IMR-90 (cell line): ENCODE data around the gene FBXW5. TPM values are rescaled to one million over a fixed set of nuclear protein-coding genes. Genes with fewer than 3 reads are reported as not detected.

Experiments used
- ATAC-seq: fragments of 200-7000 bp; cut with Tn5 transposase; 2 replicates; pipeline ENCODE4 v1.9.1; 2020; ENCODE audit warnings: low read depth, mild to moderate bottlenecking, moderate library complexity
- BruUV-seq: library from RNA; stranded (reverse); fragments of 400-500 nt; replicated peaks from 2 replicates; lab custom pipeline; 2021; lab: Mats Ljungman, UMichigan
- CTCF ChIA-PET: fragments of 300-600 bp; formaldehyde crosslinking; extraction: SDS; loops from one replicate; lab custom pipeline; 2021; ENCODE audit warnings: antibody characterized with exemption; lab: Yijun Ruan, JAX
- POLR2A ChIA-PET: fragments of 300-600 bp; sonication (Branson Sonifier 250); formaldehyde crosslinking; loops from one replicate; lab custom pipeline; 2022; ENCODE audit warnings: antibody characterized with exemption; ENCODE audit not compliant: unreplicated experiment; lab: Charles Lee
- DNase-seq: peaks from one replicate; pipeline ENCODE4 v3.0.0; 2013
- H2AFZ ChIP-seq: replicated peaks from 2 replicates; pipeline ENCODE3; 2013; ENCODE audit warnings: low read length, mild to moderate bottlenecking; ENCODE audit not compliant: poor library complexity
- H2AK5ac ChIP-seq: 2 replicates; pipeline ENCODE4 v1.6.1; 2013; ENCODE audit warnings: low read depth, low read length, inconsistent platforms
- H2AK9ac ChIP-seq: replicated peaks from 2 replicates; pipeline ENCODE3; 2013; ENCODE audit warnings: mild to moderate bottlenecking, low read depth, low read length, moderate library complexity; ENCODE audit not compliant: poor library complexity
- H2BK120ac ChIP-seq: 2 replicates; pipeline ENCODE4 v1.6.1; 2013; ENCODE audit warnings: low read depth, low read length, inconsistent platforms
- H2BK15ac ChIP-seq: 3 replicates; pipeline ENCODE4 v1.6.1; 2013; ENCODE audit warnings: low read depth, low read length, inconsistent platforms
- H2BK20ac ChIP-seq: 2 replicates; pipeline ENCODE4 v1.6.1; 2013; ENCODE audit warnings: low read depth, mild to moderate bottlenecking, inconsistent platforms, low read length, moderate library complexity
- H2BK5ac ChIP-seq: 2 replicates; pipeline ENCODE4 v1.6.1; 2013; ENCODE audit warnings: mild to moderate bottlenecking, low read depth, low read length, inconsistent platforms; ENCODE audit not compliant: poor library complexity, severe bottlenecking
- H3K14ac ChIP-seq: replicated peaks from 2 replicates; pipeline ENCODE4 v1.6.1; 2013; ENCODE audit warnings: low read depth, low read length, inconsistent platforms
- H3K18ac ChIP-seq: 2 replicates; pipeline ENCODE4 v1.6.1; 2013; ENCODE audit warnings: low read depth, low read length, control low read depth
- H3K23ac ChIP-seq: 2 replicates; pipeline ENCODE4 v1.6.1; 2013; ENCODE audit warnings: low read depth, low read length, inconsistent platforms
- H3K27ac ChIP-seq: 2 replicates; pipeline ENCODE4 v1.5.1; 2013; ENCODE audit warnings: mild to moderate bottlenecking, control low read depth, low read length; ENCODE audit not compliant: insufficient read depth
- H3K27me3 ChIP-seq: 2 replicates; pipeline ENCODE4 v1.6.1; 2013; ENCODE audit warnings: low read length; ENCODE audit not compliant: control insufficient read depth, insufficient read depth
- H3K36me3 ChIP-seq: 2 replicates; pipeline ENCODE4 v1.6.1; 2013; ENCODE audit warnings: low read length, mixed read lengths; ENCODE audit not compliant: control insufficient read depth, insufficient read depth
- H3K4ac ChIP-seq: 2 replicates; pipeline ENCODE4 v1.6.1; 2013; ENCODE audit warnings: low read depth, low read length, inconsistent platforms
- H3K4me1 ChIP-seq: 2 replicates; pipeline ENCODE4 v1.6.1; 2013; ENCODE audit warnings: low read length, mixed read lengths; ENCODE audit not compliant: control insufficient read depth, insufficient read depth
- H3K4me2 ChIP-seq: 2 replicates; pipeline ENCODE4 v1.6.1; 2013; ENCODE audit warnings: low read depth, mild to moderate bottlenecking, control low read depth, low read length, moderate library complexity
- H3K4me3 ChIP-seq: 2 replicates; pipeline ENCODE4 v1.5.1; 2013; ENCODE audit warnings: low read depth, mild to moderate bottlenecking, control low read depth, low read length, moderate library complexity; ENCODE audit not compliant: insufficient read depth
- H3K56ac ChIP-seq: 2 replicates; pipeline ENCODE4 v1.6.1; 2013; ENCODE audit warnings: low read length, inconsistent platforms; ENCODE audit not compliant: insufficient read depth; ENCODE audit errors: extremely low read depth
- H3K79me1 ChIP-seq, 2 experiments: 2 replicates each; pipeline ENCODE4 v1.6.1; 2013; ENCODE audit warnings: low read length in 2 of 2, inconsistent platforms in 1 of 2, low read depth in 1 of 2
- H3K9ac ChIP-seq: 2 replicates; pipeline ENCODE4 v1.6.1; 2013; ENCODE audit warnings: low read depth, low read length, control low read depth
- H3K9me1 ChIP-seq: 2 replicates; pipeline ENCODE4 v1.6.1; 2013; ENCODE audit warnings: low read length, inconsistent platforms; ENCODE audit not compliant: insufficient read depth
- H3K9me3 ChIP-seq: 2 replicates; pipeline ENCODE4 v1.6.1; 2013; ENCODE audit warnings: low read length; ENCODE audit not compliant: control insufficient read depth, insufficient read depth
- H4K20me1 ChIP-seq: 2 replicates; pipeline ENCODE4 v1.6.1; 2013; ENCODE audit warnings: low read length, inconsistent platforms; ENCODE audit not compliant: insufficient read depth
- H4K5ac ChIP-seq: 2 replicates; pipeline ENCODE4 v1.6.1; 2013; ENCODE audit warnings: mild to moderate bottlenecking, low read depth, low read length, control low read depth
- H4K8ac ChIP-seq, 2 experiments: 2 replicates each; pipeline ENCODE4 v1.6.1; 2013; ENCODE audit warnings: low read depth in 2 of 2, low read length in 2 of 2, control low read depth in 1 of 2, inconsistent platforms in 1 of 2
- H4K91ac ChIP-seq: 2 replicates; pipeline ENCODE4 v1.6.1; 2013; ENCODE audit warnings: low read depth, low read length, inconsistent platforms; ENCODE audit not compliant: insufficient read depth
- BHLHE40 ChIP-seq: fragments of 150-350 bp; IDR thresholded peaks from 2 replicates; pipeline ENCODE4 v1.6.1; 2016; ENCODE audit warnings: mild to moderate bottlenecking, low read depth, low read length
- CEBPB ChIP-seq: IDR thresholded peaks from 2 replicates; pipeline ENCODE4 v1.6.1; 2012; ENCODE audit warnings: low read depth, low read length, improper control_type of control experiment
- CHD1 ChIP-seq: IDR thresholded peaks from 2 replicates; pipeline ENCODE4 v1.6.1; 2012; ENCODE audit warnings: low read depth, low read length, improper control_type of control experiment
- FOS ChIP-seq: fragments of 150-350 bp; IDR thresholded peaks from 2 replicates; pipeline ENCODE4 v1.6.1; 2016; ENCODE audit warnings: low read depth, low read length
- MAFK ChIP-seq: IDR thresholded peaks from 2 replicates; pipeline ENCODE4 v1.6.1; 2012; ENCODE audit warnings: low read depth, low read length, improper control_type of control experiment
- MAZ ChIP-seq: IDR thresholded peaks from 2 replicates; pipeline ENCODE4 v1.6.1; 2012; ENCODE audit warnings: low read depth, mild to moderate bottlenecking, low read length, improper control_type of control experiment, moderate library complexity, borderline replicate concordance
- MXI1 ChIP-seq: IDR thresholded peaks from 2 replicates; pipeline ENCODE4 v1.6.1; 2012; ENCODE audit warnings: low read depth, mild to moderate bottlenecking, low read length, moderate library complexity, borderline replicate concordance
- NFE2L2 ChIP-seq: fragments of 150-350 bp; IDR thresholded peaks from 2 replicates; pipeline ENCODE4 v1.6.1; 2016; ENCODE audit warnings: low read depth, mild to moderate bottlenecking, low read length
- POLR2A ChIP-seq: IDR thresholded peaks from 2 replicates; pipeline ENCODE4 v1.6.1; 2012; ENCODE audit warnings: mild to moderate bottlenecking, low read depth, low read length
- RAD21 ChIP-seq: IDR thresholded peaks from 2 replicates; pipeline ENCODE4 v1.6.1; 2012; ENCODE audit warnings: low read length, improper control_type of control experiment
- RCOR1 ChIP-seq: IDR thresholded peaks from 2 replicates; pipeline ENCODE4 v1.6.1; 2012; ENCODE audit warnings: mild to moderate bottlenecking, low read length, improper control_type of control experiment; ENCODE audit not compliant: insufficient replicate concordance
- RFX5 ChIP-seq: IDR thresholded peaks from 2 replicates; pipeline ENCODE4 v1.8.0; 2012; ENCODE audit warnings: low read depth, mild to moderate bottlenecking, low read length, moderate library complexity
- SMC3 ChIP-seq: fragments of 150-350 bp; IDR thresholded peaks from 2 replicates; pipeline ENCODE4 v1.6.1; 2016; ENCODE audit warnings: low read depth, mild to moderate bottlenecking, antibody characterized with exemption, low read length, moderate library complexity
- WGBS, 2 experiments: methylation state at CpG; one replicate each; pipeline versions ENCODE4 v1.1.5 to v1.1.7; 2013; ENCODE audit warnings: missing lambda C conversion rate in 2 of 2; ENCODE audit not compliant: insufficient read length in 1 of 2; ENCODE audit errors: extremely low coverage in 2 of 2; 5-methylcytosine and 5-hydroxymethylcytosine counted together
- dilution Hi-C: fragments of 300-500 bp; cut with HindIII; formaldehyde crosslinking; loops from one replicate; pipeline ENCODE4 v1.14.3; 2018; ENCODE audit warnings: low sequenced_read_pairs; ENCODE audit not compliant: unreplicated experiment
- in situ Hi-C: fragments of 300-500 bp; cut with MboI; formaldehyde crosslinking; loops from 3 replicates; pipeline ENCODE4 v1.14.3; 2019; ENCODE audit warnings: low sequenced_read_pairs, inconsistent platforms, mixed read lengths
- intact Hi-C: fragments of 100-400 bp; cut with micrococcal nuclease; formaldehyde crosslinking; loops from 2 replicates; pipeline ENCODE4 v1.10.0; 2022
- polyA plus RNA-seq, 3 experiments: library from polyadenylated mRNA; depleted of rRNA; stranded (reverse); fragments of >200 nt; gene quantifications; 2 replicates each; pipeline ENCODE4 v1.2.3, GENCODE V29; 2012; ENCODE audit warnings: low replicate concordance in 1 of 3
- total RNA-seq: library from RNA; depleted of rRNA; stranded (reverse); fragments of >200 nt; gene quantifications from 2 replicates; pipeline ENCODE4 v1.2.3, GENCODE V29; 2012
- TF ChIP-seq, protein P1 (sequence below): fragments of 150-350 bp; IDR thresholded peaks from 2 replicates; pipeline ENCODE4 v1.6.1; 2017; ENCODE audit warnings: mild to moderate bottlenecking, antibody characterized with exemption, low read length, low read depth
- TF ChIP-seq, protein P2 (sequence below): conservative IDR thresholded peaks from 2 replicates; pipeline ENCODE4 v1.5.1; 2012; ENCODE audit warnings: mild to moderate bottlenecking, low read depth, low read length, improper control_type of control experiment
- TF ChIP-seq, protein P3 (sequence below): fragments of 150-350 bp; IDR thresholded peaks from 2 replicates; pipeline ENCODE4 v1.6.1; 2016; ENCODE audit warnings: low read depth, mild to moderate bottlenecking, low read length, moderate library complexity, borderline replicate concordance

Gene FBXW5
- total and polyA plus RNA-seq, 2 of the 4 experiments (the other 2 are of a cell fraction): 65.1 to 80.2 TPM

DNA sequence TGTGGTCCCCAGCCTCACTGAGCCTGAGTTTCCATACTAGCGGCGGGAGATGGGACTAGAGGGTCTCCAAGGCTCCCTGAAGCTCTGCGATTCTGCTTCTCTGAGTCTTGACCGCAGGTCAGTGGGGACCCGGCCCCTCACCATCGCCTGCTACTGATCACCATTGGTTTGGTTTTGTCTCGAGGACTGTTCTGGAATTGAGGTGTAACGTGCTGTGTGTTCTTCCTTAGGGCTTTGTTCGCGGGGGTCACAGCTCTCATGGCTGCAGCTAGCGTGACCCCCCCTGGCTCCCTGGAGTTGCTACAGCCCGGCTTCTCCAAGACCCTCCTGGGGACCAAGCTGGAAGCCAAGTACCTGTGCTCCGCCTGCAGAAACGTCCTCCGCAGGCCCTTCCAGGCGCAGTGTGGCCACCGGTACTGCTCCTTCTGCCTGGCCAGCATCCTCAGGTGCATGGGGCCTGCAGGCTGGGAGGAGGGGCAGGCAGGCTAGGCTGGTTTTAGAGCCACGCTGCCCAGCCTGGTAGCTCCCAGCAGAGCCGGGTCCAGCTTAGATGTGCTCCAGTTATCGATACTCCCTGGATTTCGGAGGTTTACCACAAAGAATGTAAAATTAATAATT is 45.9 kb downstream of the FBXW5 start:
- Histone ChIP-seq H3K9me3 (no peaks in the 10 kb centered on the region), H3K4ac (no peak overlapping the region), H4K8ac (no peak overlapping the region), H3K4me1 (peaks cover 15% of the 10 kb centered on the region), H2BK15ac (no peak overlapping the region), H2AK5ac (no peak overlapping the region), H2BK120ac (no peak overlapping the region), H3K4me3 (no peak overlapping the region), H3K14ac (no peak overlapping the region), H3K27ac (no peak overlapping the region), H2AFZ (no peak overlapping the region), H2BK20ac (no peak overlapping the region), H4K5ac (no peak overlapping the region), H3K23ac (no peak overlapping the region), H3K36me3 (peaks cover 16% of the 10 kb centered on the region), H3K9ac (no peak overlapping the region), H3K9me1 (peaks cover 14% of the 10 kb centered on the region; the same call in 1 of the 2 replicates), H3K56ac (no peak overlapping the region), H2AK9ac (no peak overlapping the region), H3K27me3 (no peaks in the 10 kb centered on the region), H3K4me2 (no peak overlapping the region), H2BK5ac (no peak overlapping the region), H3K18ac (no peak overlapping the region), H4K91ac (no peak overlapping the region), H3K79me1 (peaks cover 22 to 73% of the 10 kb centered on the region in 2 experiments), H4K20me1 (peaks cover 4% of the 10 kb centered on the region)
- no TSS peak for BruUV-seq
- TF ChIP-seq POLR2A (no peak), CHD1 (no peak), MAZ (no peak), RAD21 (no peak), BHLHE40 (no peak), MAFK (no peak), RCOR1 (no peak), RFX5 (no peak), MXI1 (no peak), CEBPB (no peak), NFE2L2 (no peak), FOS (no peak), SMC3 (no peak)
- TF ChIP-seq, protein P1, sequence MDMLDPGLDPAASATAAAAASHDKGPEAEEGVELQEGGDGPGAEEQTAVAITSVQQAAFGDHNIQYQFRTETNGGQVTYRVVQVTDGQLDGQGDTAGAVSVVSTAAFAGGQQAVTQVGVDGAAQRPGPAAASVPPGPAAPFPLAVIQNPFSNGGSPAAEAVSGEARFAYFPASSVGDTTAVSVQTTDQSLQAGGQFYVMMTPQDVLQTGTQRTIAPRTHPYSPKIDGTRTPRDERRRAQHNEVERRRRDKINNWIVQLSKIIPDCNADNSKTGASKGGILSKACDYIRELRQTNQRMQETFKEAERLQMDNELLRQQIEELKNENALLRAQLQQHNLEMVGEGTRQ: no peak
- TF ChIP-seq, protein P2, sequence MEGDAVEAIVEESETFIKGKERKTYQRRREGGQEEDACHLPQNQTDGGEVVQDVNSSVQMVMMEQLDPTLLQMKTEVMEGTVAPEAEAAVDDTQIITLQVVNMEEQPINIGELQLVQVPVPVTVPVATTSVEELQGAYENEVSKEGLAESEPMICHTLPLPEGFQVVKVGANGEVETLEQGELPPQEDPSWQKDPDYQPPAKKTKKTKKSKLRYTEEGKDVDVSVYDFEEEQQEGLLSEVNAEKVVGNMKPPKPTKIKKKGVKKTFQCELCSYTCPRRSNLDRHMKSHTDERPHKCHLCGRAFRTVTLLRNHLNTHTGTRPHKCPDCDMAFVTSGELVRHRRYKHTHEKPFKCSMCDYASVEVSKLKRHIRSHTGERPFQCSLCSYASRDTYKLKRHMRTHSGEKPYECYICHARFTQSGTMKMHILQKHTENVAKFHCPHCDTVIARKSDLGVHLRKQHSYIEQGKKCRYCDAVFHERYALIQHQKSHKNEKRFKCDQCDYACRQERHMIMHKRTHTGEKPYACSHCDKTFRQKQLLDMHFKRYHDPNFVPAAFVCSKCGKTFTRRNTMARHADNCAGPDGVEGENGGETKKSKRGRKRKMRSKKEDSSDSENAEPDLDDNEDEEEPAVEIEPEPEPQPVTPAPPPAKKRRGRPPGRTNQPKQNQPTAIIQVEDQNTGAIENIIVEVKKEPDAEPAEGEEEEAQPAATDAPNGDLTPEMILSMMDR: no peak
- TF ChIP-seq, protein P3, sequence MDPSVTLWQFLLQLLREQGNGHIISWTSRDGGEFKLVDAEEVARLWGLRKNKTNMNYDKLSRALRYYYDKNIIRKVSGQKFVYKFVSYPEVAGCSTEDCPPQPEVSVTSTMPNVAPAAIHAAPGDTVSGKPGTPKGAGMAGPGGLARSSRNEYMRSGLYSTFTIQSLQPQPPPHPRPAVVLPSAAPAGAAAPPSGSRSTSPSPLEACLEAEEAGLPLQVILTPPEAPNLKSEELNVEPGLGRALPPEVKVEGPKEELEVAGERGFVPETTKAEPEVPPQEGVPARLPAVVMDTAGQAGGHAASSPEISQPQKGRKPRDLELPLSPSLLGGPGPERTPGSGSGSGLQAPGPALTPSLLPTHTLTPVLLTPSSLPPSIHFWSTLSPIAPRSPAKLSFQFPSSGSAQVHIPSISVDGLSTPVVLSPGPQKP: no peak
- in situ Hi-C loops: no loop called here
- WGBS, 2 experiments: 98% methylated on average over 9 of the region's 21 CpGs; no CpG with 5 or more reads in 1 of the 2 experiments
- no peak for DNase-seq
- ChIA-PET POLR2A (no interaction called here), CTCF (interaction anchor here (0.6 kb wide), 1 partner anchor 423 kb away, joined by 3 read pairs; no protein-coding TSS in a partner anchor)
- intact Hi-C loops: no loop called here
- dilution Hi-C loops: no loop called here
- no peak for ATAC-seq
